GM12878 (cell line): ENCODE results near the gene EDARADD. TPM values are rescaled to one million over a fixed set of nuclear protein-coding genes. Genes with fewer than 3 reads are reported as not detected.

Experiments
- ATAC-seq: fragments of 200-7000 bp; cut with Tn5 transposase; 3 replicates; pipeline ENCODE4 v1.9.1; 2020; ENCODE audit warnings: mild to moderate bottlenecking, moderate library complexity
- BruUV-seq: library from RNA; stranded (reverse); fragments of 400-500 nt; replicated peaks from 2 replicates; lab custom pipeline; 2021; lab: Mats Ljungman, UMichigan
- CTCF ChIA-PET: fragments of 300-600 bp; sonication (Branson Sonifier 250); formaldehyde crosslinking; extraction: SDS; loops from one replicate; lab custom pipeline; 2021; ENCODE audit warnings: inconsistent platforms; lab: Yijun Ruan, JAX
- POLR2A ChIA-PET: fragments of 350-600 bp; formaldehyde crosslinking; extraction: SDS; loops from one replicate; lab custom pipeline; 2021; ENCODE audit warnings: inconsistent platforms; lab: Charles Lee
- RAD21 ChIA-PET: fragments of 300-600 bp; sonication (Branson Sonifier 250); formaldehyde crosslinking; loops from one replicate; lab custom pipeline; 2023; ENCODE audit warnings: antibody characterized with exemption; ENCODE audit not compliant: unreplicated experiment; lab: Charles Lee
- SMC1A ChIA-PET: fragments of 300-600 bp; sonication (Branson Sonifier 250); formaldehyde crosslinking; loops from one replicate; lab custom pipeline; 2023; ENCODE audit not compliant: unreplicated experiment, uncharacterized antibody; lab: Charles Lee
- DNase-seq: peaks from one replicate; pipeline ENCODE4 v3.0.0-alpha.2; 2011; ENCODE audit warnings: low read depth, low spot score
- FAIRE-seq: peaks from 3 replicates; lab custom pipeline; 2011; peaks lifted over from hg19 to GRCh38; lab: Jason Lieb, UNC
- H2AFZ ChIP-seq: 2 replicates; pipeline ENCODE4 v1.6.0; 2011; ENCODE audit warnings: low read depth, low read length, control low read depth; ENCODE audit not compliant: control insufficient read depth
- H3K27ac ChIP-seq: 2 replicates; pipeline ENCODE4 v1.5.1; 2011; ENCODE audit warnings: control low read depth; ENCODE audit not compliant: control insufficient read depth, insufficient read depth
- H3K27me3 ChIP-seq, 2 experiments: replicated peaks in 1 of 2; 2 replicates each; pipeline versions ENCODE4 v1.6.0 to v1.6.1; 2011; ENCODE audit warnings: low read length in 1 of 2; ENCODE audit not compliant: control insufficient read depth in 2 of 2, insufficient read depth in 2 of 2
- H3K36me3 ChIP-seq, 2 experiments: 2 replicates each; pipeline ENCODE4 v1.5.1; 2011; ENCODE audit warnings: low read length in 1 of 2; ENCODE audit not compliant: control insufficient read depth in 2 of 2, insufficient read depth in 2 of 2
- H3K4me1 ChIP-seq: 2 replicates; pipeline ENCODE4 v1.6.1; 2011; ENCODE audit warnings: mild to moderate bottlenecking, low read length, moderate library complexity, mixed read lengths; ENCODE audit not compliant: control insufficient read depth, insufficient read depth
- H3K4me2 ChIP-seq: 2 replicates; pipeline ENCODE4 v1.6.0; 2011; ENCODE audit warnings: control low read depth; ENCODE audit not compliant: control insufficient read depth, insufficient read depth
- H3K4me3 ChIP-seq: fragments of 200-600 bp; sonication (generic); 2 replicates; pipeline ENCODE4 v1.5.1; 2016
- H3K79me2 ChIP-seq: 2 replicates; pipeline ENCODE4 v1.6.0; 2011; ENCODE audit warnings: low read length; ENCODE audit not compliant: control insufficient read depth, insufficient read depth
- H3K9ac ChIP-seq: 2 replicates; pipeline ENCODE4 v1.8.0; 2011; ENCODE audit warnings: low read length, control low read depth, mixed read lengths; ENCODE audit not compliant: control insufficient read depth, insufficient read depth
- H3K9me3 ChIP-seq: replicated peaks from 3 replicates; pipeline ENCODE4 v1.5.1; 2011; ENCODE audit warnings: mild to moderate bottlenecking, low read length; ENCODE audit not compliant: control insufficient read depth, insufficient read depth
- H4K20me1 ChIP-seq: 2 replicates; pipeline ENCODE4 v1.6.0; 2011; ENCODE audit not compliant: control insufficient read depth, insufficient read depth
- BRCA1 ChIP-seq: IDR thresholded peaks from 2 replicates; pipeline ENCODE4 v1.6.1; 2011; ENCODE audit warnings: low read depth, low read length, improper control_type of control experiment
- CBX5 ChIP-seq: sonication (generic); IDR thresholded peaks from 2 replicates; pipeline ENCODE4 v1.6.1; 2016; ENCODE audit warnings: low read depth, moderate library complexity, mild to moderate bottlenecking, inconsistent platforms
- CHD4 ChIP-seq: fragments of 200-600 bp; sonication (generic); IDR thresholded peaks from 2 replicates; pipeline ENCODE4 v1.6.1; 2016; ENCODE audit warnings: mild to moderate bottlenecking
- CREB1 ChIP-seq: IDR thresholded peaks from 2 replicates; pipeline ENCODE4 v1.6.1; 2012; ENCODE audit warnings: low read depth, mild to moderate bottlenecking, inconsistent platforms
- DPF2 ChIP-seq: fragments of 450-650 bp; IDR thresholded peaks from 2 replicates; pipeline ENCODE4 v1.6.1; 2017; ENCODE audit warnings: mild to moderate bottlenecking
- KAT2A ChIP-seq: conservative IDR thresholded peaks from 2 replicates; pipeline ENCODE4 v1.6.1; 2011; ENCODE audit warnings: low read depth, low read length; ENCODE audit not compliant: control insufficient read depth
- NR2F1 ChIP-seq: fragments of 450-650 bp; conservative IDR thresholded peaks from 2 replicates; pipeline ENCODE4 v1.6.1; 2017; ENCODE audit warnings: mild to moderate bottlenecking
- PAX5 ChIP-seq: IDR thresholded peaks from 2 replicates; pipeline ENCODE4 v1.6.1; 2011; ENCODE audit warnings: low read depth, low read length, borderline replicate concordance
- SIN3A ChIP-seq: IDR thresholded peaks from 2 replicates; pipeline ENCODE4 v1.6.1; 2012; ENCODE audit warnings: low read depth, low read length, improper control_type of control experiment
- SMC3 ChIP-seq: IDR thresholded peaks from 2 replicates; pipeline ENCODE4 v1.6.1; 2011; ENCODE audit warnings: low read length, improper control_type of control experiment, borderline replicate concordance
- WGBS: methylation state at CpG from one replicate; pipeline ENCODE4 v1.1.6; 2016; ENCODE audit warnings: low lambda C conversion rate; ENCODE audit not compliant: insufficient replicate concordance, insufficient coverage; ENCODE audit errors: missing lambda C conversion rate; 5-methylcytosine and 5-hydroxymethylcytosine counted together
- in situ Hi-C: fragments of 300-500 bp; cut with MboI; formaldehyde crosslinking; loops from 9 replicates; pipeline ENCODE4 v1.14.3; 2018; ENCODE audit warnings: mixed read lengths
- intact Hi-C: fragments of 100-400 bp; cut with micrococcal nuclease; formaldehyde crosslinking; loops from one replicate; pipeline ENCODE4 v1.14.2; 2022; ENCODE audit not compliant: unreplicated experiment
- polyA plus RNA-seq, 11 experiments: library from polyadenylated mRNA; depleted of rRNA in 4 of 11; unstranded in 6 of 11; stranded (reverse) in 5 of 11; fragments of >200 nt; fragmentation: Nextera tagmentation in 4 of 11; fragmentation: Illumina TruSeq in 1 of 11; extraction: Ambion mirVana in 4 of 11; extraction: Trizol in 1 of 11; gene quantifications; 1 replicate in 1 of 11; 2 replicates in 10 of 11; pipeline versions ENCODE4 v1.2.1 to v1.2.3, GENCODE V29; 2011 to 2016; ENCODE audit warnings: inconsistent platforms in 2 of 11, missing spikeins in 2 of 11, low read depth in 1 of 11
- total RNA-seq, 4 experiments: library from RNA; depleted of rRNA in 3 of 4; stranded (reverse); fragments of >200 nt in 3 of 4; fragmentation: Illumina TruSeq in 1 of 4; extraction: Trizol in 1 of 4; gene quantifications; 2 replicates each; pipeline versions ENCODE4 v1.2.1 to v1.2.3, GENCODE V29; 2013 to 2021
- TF ChIP-seq, protein P1 (sequence below): fragments of 450-650 bp; IDR thresholded peaks from 2 replicates; pipeline ENCODE4 v1.6.1; 2017; ENCODE audit warnings: mild to moderate bottlenecking, moderate library complexity
- TF ChIP-seq, protein P2 (sequence below): IDR thresholded peaks from 2 replicates; pipeline ENCODE4 v1.6.1; 2011; ENCODE audit warnings: borderline replicate concordance, low read depth, mild to moderate bottlenecking, moderate library complexity, low read length; ENCODE audit not compliant: insufficient read depth, poor library complexity, severe bottlenecking

EDARADD gene
- total and polyA plus RNA-seq, 10 of the 15 experiments (the other 5 are each of a cell fraction or from before 2014, with no cell fraction given) = 0.58 to 6.1 (median 4.7) TPM

DNA sequence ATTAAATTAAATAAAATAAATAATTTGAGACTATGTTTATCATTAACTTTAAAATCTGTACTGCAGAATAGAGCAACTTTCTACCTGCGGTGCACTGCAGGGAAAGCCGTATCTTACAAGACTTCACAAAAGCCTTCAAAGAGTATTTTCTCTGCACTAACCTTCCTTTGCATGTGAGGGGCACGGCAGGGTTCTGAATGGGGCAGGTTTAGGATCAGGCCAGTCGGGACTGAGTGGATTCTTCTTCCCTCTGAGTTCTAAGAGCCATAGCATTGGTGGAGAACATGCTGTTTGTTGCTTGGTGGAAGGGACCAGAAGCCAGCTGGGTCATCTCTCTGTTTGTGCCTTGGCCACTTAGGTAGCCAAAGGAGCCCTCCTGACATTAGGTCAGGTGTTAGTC is 74.5 kb downstream of the EDARADD start:
- no peaks in the 10 kb centered on the region for H3K9me3 ChIP-seq
- H2AFZ ChIP-seq = no peak overlapping the region
- 74% methylated on average over 4 of the region's 4 CpGs for WGBS
- SMC1A ChIA-PET = no interaction called here
- no peak for TF ChIP-seq NR2F1
- H3K4me3 ChIP-seq = no peak overlapping the region
- peaks cover 19% of the 10 kb centered on the region for H3K4me1 ChIP-seq
- H3K36me3 ChIP-seq = no peaks in the 10 kb centered on the region
- in situ Hi-C loops (no loop called here), intact Hi-C loops (no loop called here)
- no peaks in the 10 kb centered on the region for H3K27me3 ChIP-seq
- no peak overlapping the region for H3K4me2 ChIP-seq
- ATAC-seq (no peak), FAIRE-seq (no peak), DNase-seq (no peak)
- H4K20me1 ChIP-seq = peaks cover 3% of the 10 kb centered on the region; the same call in 1 of the 2 replicates
- H3K79me2 ChIP-seq = no peaks in the 10 kb centered on the region
- BruUV-seq = no TSS peak
- no peak overlapping the region for H3K9ac ChIP-seq
- H3K27ac ChIP-seq = no peak overlapping the region
- POLR2A ChIA-PET = no interaction called here
- CTCF ChIA-PET = interaction anchor here (1.0 kb wide), 1 partner anchor 258 kb away, joined by 3 read pairs; no protein-coding TSS in a partner anchor
- RAD21 ChIA-PET = interaction anchor here (1.2 to 1.7 kb wide), 2 partner anchors 11 to 42 kb away, joined by 3 to 6 read pairs; no protein-coding TSS in a partner anchor

DNA sequence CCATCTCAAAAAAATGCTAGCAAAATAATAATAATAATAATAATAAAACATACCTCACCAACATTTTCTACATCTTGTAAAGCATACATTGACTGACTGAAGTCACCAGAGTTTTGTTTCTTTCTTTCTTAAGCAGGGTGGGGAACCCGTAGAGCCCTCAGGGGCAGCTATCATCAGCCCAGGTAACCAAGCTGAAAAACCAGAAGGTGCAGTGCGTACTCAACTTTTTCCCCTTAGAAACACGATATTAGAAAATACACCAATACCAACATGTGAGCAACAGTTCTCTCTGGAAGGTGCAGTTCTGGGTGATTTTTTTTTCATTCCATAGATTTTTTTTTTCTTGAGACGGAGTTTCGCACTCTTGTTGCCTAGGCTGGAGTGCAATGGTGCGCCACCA is 75.4 kb downstream of the EDARADD start:
- H3K4me3 ChIP-seq = no peak overlapping the region
- in situ Hi-C loops = no loop called here
- ChIA-PET CTCF (interaction anchor here (1.4 kb wide), 1 partner anchor 18 kb away, joined by 3 read pairs; no protein-coding TSS in a partner anchor), RAD21 (interaction anchor here (1.1 kb wide), 1 partner anchor 77 kb away, joined by 4 read pairs; no protein-coding TSS in a partner anchor), POLR2A (no interaction called here), SMC1A (no interaction called here)
- BruUV-seq = no TSS peak
- peaks cover 19% of the 10 kb centered on the region for H3K4me1 ChIP-seq
- no peak overlapping the region for H2AFZ ChIP-seq
- H3K27me3 ChIP-seq = no peaks in the 10 kb centered on the region
- no peaks in the 10 kb centered on the region for H3K36me3 ChIP-seq
- WGBS = 86% methylated on average over 6 of the region's 6 CpGs
- H3K79me2 ChIP-seq = no peaks in the 10 kb centered on the region
- H3K27ac ChIP-seq = no peak overlapping the region
- ATAC-seq (no peak), FAIRE-seq (no peak), DNase-seq (no peak)
- peaks cover 3% of the 10 kb centered on the region; the same call in 1 of the 2 replicates for H4K20me1 ChIP-seq
- H3K9me3 ChIP-seq = no peaks in the 10 kb centered on the region
- no peak overlapping the region for H3K9ac ChIP-seq
- H3K4me2 ChIP-seq = no peak overlapping the region
- intact Hi-C loops = no loop called here
- TF ChIP-seq CREB1 (no peak), CBX5 (no peak), DPF2 (no peak), BRCA1 (no peak), SMC3 (no peak), PAX5 (no peak), CHD4 (no peak), KAT2A (no peak), SIN3A (no peak)
- TF ChIP-seq, protein P1, sequence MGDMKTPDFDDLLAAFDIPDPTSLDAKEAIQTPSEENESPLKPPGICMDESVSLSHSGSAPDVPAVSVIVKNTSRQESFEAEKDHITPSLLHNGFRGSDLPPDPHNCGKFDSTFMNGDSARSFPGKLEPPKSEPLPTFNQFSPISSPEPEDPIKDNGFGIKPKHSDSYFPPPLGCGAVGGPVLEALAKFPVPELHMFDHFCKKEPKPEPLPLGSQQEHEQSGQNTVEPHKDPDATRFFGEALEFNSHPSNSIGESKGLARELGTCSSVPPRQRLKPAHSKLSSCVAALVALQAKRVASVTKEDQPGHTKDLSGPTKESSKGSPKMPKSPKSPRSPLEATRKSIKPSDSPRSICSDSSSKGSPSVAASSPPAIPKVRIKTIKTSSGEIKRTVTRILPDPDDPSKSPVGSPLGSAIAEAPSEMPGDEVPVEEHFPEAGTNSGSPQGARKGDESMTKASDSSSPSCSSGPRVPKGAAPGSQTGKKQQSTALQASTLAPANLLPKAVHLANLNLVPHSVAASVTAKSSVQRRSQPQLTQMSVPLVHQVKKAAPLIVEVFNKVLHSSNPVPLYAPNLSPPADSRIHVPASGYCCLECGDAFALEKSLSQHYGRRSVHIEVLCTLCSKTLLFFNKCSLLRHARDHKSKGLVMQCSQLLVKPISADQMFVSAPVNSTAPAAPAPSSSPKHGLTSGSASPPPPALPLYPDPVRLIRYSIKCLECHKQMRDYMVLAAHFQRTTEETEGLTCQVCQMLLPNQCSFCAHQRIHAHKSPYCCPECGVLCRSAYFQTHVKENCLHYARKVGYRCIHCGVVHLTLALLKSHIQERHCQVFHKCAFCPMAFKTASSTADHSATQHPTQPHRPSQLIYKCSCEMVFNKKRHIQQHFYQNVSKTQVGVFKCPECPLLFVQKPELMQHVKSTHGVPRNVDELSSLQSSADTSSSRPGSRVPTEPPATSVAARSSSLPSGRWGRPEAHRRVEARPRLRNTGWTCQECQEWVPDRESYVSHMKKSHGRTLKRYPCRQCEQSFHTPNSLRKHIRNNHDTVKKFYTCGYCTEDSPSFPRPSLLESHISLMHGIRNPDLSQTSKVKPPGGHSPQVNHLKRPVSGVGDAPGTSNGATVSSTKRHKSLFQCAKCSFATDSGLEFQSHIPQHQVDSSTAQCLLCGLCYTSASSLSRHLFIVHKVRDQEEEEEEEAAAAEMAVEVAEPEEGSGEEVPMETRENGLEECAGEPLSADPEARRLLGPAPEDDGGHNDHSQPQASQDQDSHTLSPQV = no peak
- TF ChIP-seq, protein P2, sequence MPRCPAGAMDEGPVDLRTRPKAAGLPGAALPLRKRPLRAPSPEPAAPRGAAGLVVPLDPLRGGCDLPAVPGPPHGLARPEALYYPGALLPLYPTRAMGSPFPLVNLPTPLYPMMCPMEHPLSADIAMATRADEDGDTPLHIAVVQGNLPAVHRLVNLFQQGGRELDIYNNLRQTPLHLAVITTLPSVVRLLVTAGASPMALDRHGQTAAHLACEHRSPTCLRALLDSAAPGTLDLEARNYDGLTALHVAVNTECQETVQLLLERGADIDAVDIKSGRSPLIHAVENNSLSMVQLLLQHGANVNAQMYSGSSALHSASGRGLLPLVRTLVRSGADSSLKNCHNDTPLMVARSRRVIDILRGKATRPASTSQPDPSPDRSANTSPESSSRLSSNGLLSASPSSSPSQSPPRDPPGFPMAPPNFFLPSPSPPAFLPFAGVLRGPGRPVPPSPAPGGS = no peak
